Ishikawa (cell line): ENCODE data around the gene RYR1.

Source experiments
- CEBPB ChIP-seq: IDR thresholded peaks from 2 replicates; pipeline ENCODE4 v1.6.1; 2012
- EGR1 ChIP-seq: IDR thresholded peaks from 2 replicates; pipeline ENCODE4 v1.6.1; 2012
- EP300 ChIP-seq: IDR thresholded peaks from 2 replicates; pipeline ENCODE4 v1.6.1; 2012; ENCODE audit warnings: borderline replicate concordance
- FOXM1 ChIP-seq: IDR thresholded peaks from 2 replicates; pipeline ENCODE4 v1.6.1; 2012; ENCODE audit warnings: low read depth, borderline replicate concordance
- TAF1 ChIP-seq: IDR thresholded peaks from 2 replicates; pipeline ENCODE4 v1.6.1; 2012; ENCODE audit warnings: low read depth, mild to moderate bottlenecking
- TCF12 ChIP-seq: IDR thresholded peaks from 2 replicates; pipeline ENCODE4 v1.6.1; 2012; ENCODE audit warnings: low read depth
- TEAD4 ChIP-seq: IDR thresholded peaks from 2 replicates; pipeline ENCODE4 v1.6.1; 2012
- USF1 ChIP-seq: IDR thresholded peaks from 2 replicates; pipeline ENCODE4 v1.6.1; 2012
- ZBTB7A ChIP-seq: IDR thresholded peaks from 2 replicates; pipeline ENCODE4 v1.6.1; 2012; ENCODE audit warnings: low read depth
- TF ChIP-seq, protein P1 (sequence below): IDR thresholded peaks from 2 replicates; pipeline ENCODE4 v1.6.1; 2012

- no peak for TF ChIP-seq USF1
- TF ChIP-seq TCF12 = no peak
- no peak for TF ChIP-seq TEAD4
- TF ChIP-seq, protein P1, sequence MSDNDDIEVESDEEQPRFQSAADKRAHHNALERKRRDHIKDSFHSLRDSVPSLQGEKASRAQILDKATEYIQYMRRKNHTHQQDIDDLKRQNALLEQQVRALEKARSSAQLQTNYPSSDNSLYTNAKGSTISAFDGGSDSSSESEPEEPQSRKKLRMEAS = no peak
- no peak for TF ChIP-seq ZBTB7A
- no peak for TF ChIP-seq TAF1
- no peak for TF ChIP-seq EGR1
- TF ChIP-seq FOXM1 = no peak
- TF ChIP-seq CEBPB = no peak
- no peak for TF ChIP-seq EP300
Measured at GRCh38 chr19:38413416-38413815, 20.1 kb upstream of the RYR1 start.
